ENCODE data around the gene PHEX.

Gene PHEX

GRCh38 chrX:22057667-22058066, 25.5 kb downstream of the PHEX start:
- H3K4me1 ChIP-seq (ENCODE audit: insufficient read depth, low read length, severe bottlenecking): no peaks in the 10 kb centered on the region
- no peak overlapping the region for H2AFZ ChIP-seq (ENCODE audit: low read length)

GRCh38 chrX:22059775-22060174, 27.6 kb downstream of the PHEX start:
- TF ChIP-seq EZH2 (IDR thresholded peaks at IDR 0.05; ENCODE audit: borderline replicate concordance, low read length): no peak
- H2AFZ ChIP-seq (ENCODE audit: low read length): no peak overlapping the region
- H3F3A ChIP-seq (ENCODE audit: insufficient read depth, low read length): no peaks in the 10 kb centered on the region
- H3K4me3 ChIP-seq (ENCODE audit: low read depth, low read length, poor library complexity, severe bottlenecking): no peak overlapping the region
- no peaks in the 10 kb centered on the region for H3K79me2 ChIP-seq (ENCODE audit: insufficient read depth, low read length)
- no peaks in the 10 kb centered on the region for H3K9me3 ChIP-seq (ENCODE audit: low read length)
- H3K9ac ChIP-seq (ENCODE audit: low read length): no peak overlapping the region
- no peaks in the 10 kb centered on the region for H4K20me1 ChIP-seq (ENCODE audit: insufficient read depth, low read length)
- no peaks in the 10 kb centered on the region for H3K4me1 ChIP-seq (ENCODE audit: insufficient read depth, low read length, severe bottlenecking)
- H3K27me3 ChIP-seq (ENCODE audit: insufficient read depth, low read length): no peaks in the 10 kb centered on the region
- H3K27ac ChIP-seq (ENCODE audit: low read depth, low read length, poor library complexity, severe bottlenecking): no peak overlapping the region
- no peak overlapping the region for H3K4me2 ChIP-seq (ENCODE audit: low read length)
- no peaks in the 10 kb centered on the region for H3K36me3 ChIP-seq (ENCODE audit: insufficient read depth, low read length)
- H3K9me2 ChIP-seq (ENCODE audit: low read depth, low read length): no peaks in the 10 kb centered on the region

More at GRCh38 chrX:22057667-22058066, 25.5 kb downstream of the PHEX start:
- no peak for TF ChIP-seq CTCF (IDR thresholded peaks at IDR 0.05; ENCODE audit: low read length)
- no peak for TF ChIP-seq EZH2 (IDR thresholded peaks at IDR 0.05; ENCODE audit: borderline replicate concordance, low read length)
- H3K4me3 ChIP-seq (ENCODE audit: low read depth, low read length, poor library complexity, severe bottlenecking): no peak overlapping the region
- no peaks in the 10 kb centered on the region for H3K36me3 ChIP-seq (ENCODE audit: insufficient read depth, low read length)
- no peaks in the 10 kb centered on the region for H3F3A ChIP-seq (ENCODE audit: insufficient read depth, low read length)
- no peaks in the 10 kb centered on the region for H3K9me2 ChIP-seq (ENCODE audit: low read depth, low read length)
- H3K9ac ChIP-seq (ENCODE audit: low read length): no peak overlapping the region
- no peaks in the 10 kb centered on the region for H3K79me2 ChIP-seq (ENCODE audit: insufficient read depth, low read length)
- H3K27me3 ChIP-seq (ENCODE audit: insufficient read depth, low read length): no peaks in the 10 kb centered on the region
- H4K20me1 ChIP-seq (ENCODE audit: insufficient read depth, low read length): no peaks in the 10 kb centered on the region
- H3K27ac ChIP-seq (ENCODE audit: low read depth, low read length, poor library complexity, severe bottlenecking): no peak overlapping the region
- no peak overlapping the region for H3K4me2 ChIP-seq (ENCODE audit: low read length)
- H3K9me3 ChIP-seq (ENCODE audit: low read length): no peaks in the 10 kb centered on the region

GRCh38 chrX:22060415-22061280, 28.5 kb downstream of the PHEX start:
- TF ChIP-seq CTCF (IDR thresholded peaks at IDR 0.05; ENCODE audit: low read length) (no peak), EZH2 (IDR thresholded peaks at IDR 0.05; ENCODE audit: borderline replicate concordance, low read length) (no peak)
- Histone ChIP-seq H3K27ac (ENCODE audit: low read depth, low read length, poor library complexity, severe bottlenecking) (no peak overlapping the region), H3K9me2 (ENCODE audit: low read depth, low read length) (no peaks in the 10 kb centered on the region), H3K4me2 (ENCODE audit: low read length) (no peak overlapping the region), H3F3A (ENCODE audit: insufficient read depth, low read length) (no peaks in the 10 kb centered on the region), H3K4me1 (ENCODE audit: insufficient read depth, low read length, severe bottlenecking) (no peaks in the 10 kb centered on the region), H3K9me3 (ENCODE audit: low read length) (no peaks in the 10 kb centered on the region), H3K9ac (ENCODE audit: low read length) (no peak overlapping the region), H3K27me3 (ENCODE audit: insufficient read depth, low read length) (no peaks in the 10 kb centered on the region), H3K4me3 (ENCODE audit: low read depth, low read length, poor library complexity, severe bottlenecking) (no peak overlapping the region), H3K79me2 (ENCODE audit: insufficient read depth, low read length) (no peaks in the 10 kb centered on the region), H3K36me3 (ENCODE audit: insufficient read depth, low read length) (no peaks in the 10 kb centered on the region), H4K20me1 (ENCODE audit: insufficient read depth, low read length) (no peaks in the 10 kb centered on the region), H2AFZ (ENCODE audit: low read length) (no peak overlapping the region)
